ENCODE results near the gene CDK4. TPM values are rescaled to one million over a fixed set of nuclear protein-coding genes. Genes with fewer than 3 reads are reported as not detected.

The CDK4 gene
- total and polyA plus RNA-seq, 2 of the 13 experiments (the other 11 are each of a cell fraction or from before 2014, with no cell fraction given) = 191 to 209 TPM

DNA sequence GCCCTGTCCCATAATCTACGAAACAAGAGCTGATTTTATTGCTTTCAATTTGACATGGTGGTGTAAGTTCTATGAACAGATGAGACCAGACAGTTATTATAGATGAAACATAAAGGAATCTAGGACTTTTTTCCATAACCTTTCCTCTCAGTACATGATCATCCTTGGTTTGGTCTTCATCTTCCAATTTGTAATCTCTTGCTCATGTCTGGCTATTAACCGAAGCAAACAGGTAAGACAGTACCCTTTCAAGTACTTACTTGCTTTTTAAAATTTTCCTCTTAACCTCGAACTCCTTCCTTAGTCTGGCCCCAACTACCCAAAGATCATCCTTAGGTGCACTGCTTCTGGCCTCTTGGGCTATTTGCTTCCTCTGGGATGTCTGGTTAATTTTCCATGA is 6.1 kb downstream of the CDK4 start:
- POLR2A ChIA-PET = interaction anchor here (1.3 to 2.6 kb wide), 3 partner anchors 11 to 1665 kb away, joined by 3 to 23 read pairs (median 8); no protein-coding TSS in a partner anchor
- Histone ChIP-seq H3K27me3 (ENCODE audit: control insufficient read depth in 1 of 2, insufficient read depth in 2 of 2, low read length in 2 of 2) (peaks cover 0 to 4% of the 10 kb centered on the region in 2 experiments; a peak in 2 of 5 replicates), H4K20me1 (ENCODE audit: insufficient read depth, low read length) (no peaks in the 10 kb centered on the region), H3K79me2 (ENCODE audit: insufficient read depth, low read length) (peaks cover 20% of the 10 kb centered on the region), H3K27ac (ENCODE audit: extremely low read length, insufficient read depth, low read length) (peak overlapping the region; percentile 94), H3K36me3 (replicated peaks in 1 of 2; ENCODE audit: control insufficient read depth in 1 of 2, insufficient read depth in 2 of 2, low read length in 2 of 2) (peaks cover 10 to 42% of the 10 kb centered on the region in 2 experiments), H2AFZ (ENCODE audit: low read length) (no peak overlapping the region), H3K9ac (ENCODE audit: insufficient read depth, low read depth, low read length) (peak overlapping the region; percentile 94; the same call in 1 of the 2 replicates), H3K4me1 (ENCODE audit: insufficient read depth, low read length) (peaks cover 46% of the 10 kb centered on the region), H3K9me3 (ENCODE audit: low read length) (no peaks in the 10 kb centered on the region), H3K4me2 (ENCODE audit: low read depth, low read length) (peak overlapping the region; percentile 96), H3K4me3 (replicated peaks in 1 of 3; ENCODE audit: insufficient read depth in 1 of 3, low read depth in 2 of 3, low read length in 3 of 3) (peak overlapping the region in 2 of 3 experiments; percentile 63 to 80; a peak in 4 of 6 replicates)
- ATAC-seq (no peak), DNase-seq (ENCODE audit: low spot score) (no peak), FAIRE-seq (no peak)
- TF ChIP-seq POLR2AphosphoS5 (IDR thresholded peaks at IDR 0.05; ENCODE audit: low read depth, low read length) = peak; percentile 45; the same call in 1 of the 2 replicates
- no peak for TF ChIP-seq ELF3 (CRISPR knock-in tag; IDR thresholded peaks at IDR 0.05)
- intact Hi-C loops (cut with micrococcal nuclease; ENCODE audit: unreplicated experiment) (no loop called here), in situ Hi-C loops (cut with HindIII; ENCODE audit: extremely low pct_ligation_motif_present, low pct_unique_long_range_greater_than_20kb) (no loop called here)
- CTCF ChIA-PET (ENCODE audit: low intra/inter-chr PET ratio, low total read pairs) = no interaction called here
- BruUV-seq (replicated peaks) = no TSS peak
- whole genome bisulfite sequencing (ENCODE audit: low lambda C conversion rate) = 97% methylated on average over 3 of the region's 3 CpGs

DNA sequence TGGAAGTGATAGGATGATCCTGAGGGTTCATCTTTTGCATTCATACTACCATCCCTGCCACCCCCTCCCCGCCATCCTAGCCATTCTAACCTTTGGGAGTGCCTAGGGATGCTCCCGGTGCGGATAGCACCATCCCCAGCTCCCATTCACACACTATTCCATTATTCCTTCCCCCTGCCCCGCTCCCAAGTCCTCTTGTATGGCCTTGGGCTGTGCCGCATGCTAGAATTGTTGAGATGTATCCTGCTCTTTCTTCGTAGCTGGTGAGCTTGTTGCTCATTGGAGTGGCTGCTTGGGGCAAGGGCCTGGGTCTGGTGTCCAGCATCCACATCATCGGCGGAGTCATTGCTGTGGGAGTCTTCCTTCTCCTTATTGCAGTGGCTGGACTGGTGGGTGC is 6.6 kb downstream of the CDK4 start:
- intact Hi-C loops (cut with micrococcal nuclease; ENCODE audit: unreplicated experiment) = no loop called here
- Histone ChIP-seq H3K27me3 (ENCODE audit: control insufficient read depth in 1 of 2, insufficient read depth in 2 of 2, low read length in 2 of 2) (peaks cover 0 to 9% of the 10 kb centered on the region in 2 experiments; a peak in 2 of 5 replicates), H2AFZ (ENCODE audit: low read length) (no peak overlapping the region), H3K27ac (ENCODE audit: extremely low read length, insufficient read depth, low read length) (peak overlapping the region; percentile 94), H3K4me3 (replicated peaks in 1 of 3; ENCODE audit: insufficient read depth in 1 of 3, low read depth in 2 of 3, low read length in 3 of 3) (peak overlapping the region; percentile 63 to 80 (median 71)), H3K9me3 (ENCODE audit: low read length) (no peaks in the 10 kb centered on the region), H3K4me2 (ENCODE audit: low read depth, low read length) (peak overlapping the region; percentile 96), H4K20me1 (ENCODE audit: insufficient read depth, low read length) (no peaks in the 10 kb centered on the region), H3K4me1 (ENCODE audit: insufficient read depth, low read length) (peaks cover 41% of the 10 kb centered on the region), H3K36me3 (replicated peaks in 1 of 2; ENCODE audit: control insufficient read depth in 1 of 2, insufficient read depth in 2 of 2, low read length in 2 of 2) (peaks cover 6 to 37% of the 10 kb centered on the region in 2 experiments), H3K9ac (ENCODE audit: insufficient read depth, low read depth, low read length) (peak overlapping the region; percentile 94), H3K79me2 (ENCODE audit: insufficient read depth, low read length) (peaks cover 15% of the 10 kb centered on the region)
- ChIA-PET POLR2A (interaction anchor here (0.6 to 2.6 kb wide), 10 partner anchors 9 to 1665 kb away, joined by 3 to 29 read pairs (median 7); partner anchors contain the start of genes DDIT3, EEF1AKMT3 and METTL1), CTCF (ENCODE audit: low intra/inter-chr PET ratio, low total read pairs) (no interaction called here)
- FAIRE-seq (no peak), ATAC-seq (peak; percentile 15), DNase-seq (ENCODE audit: low spot score) (no peak)
- 74% methylated on average over 8 of the region's 8 CpGs for WGBS (ENCODE audit: low lambda C conversion rate)
- in situ Hi-C loops (cut with HindIII; ENCODE audit: extremely low pct_ligation_motif_present, low pct_unique_long_range_greater_than_20kb) = no loop called here
- TSS peak; percentile 72 for BruUV-seq (replicated peaks)
- TF ChIP-seq U2AF2 (IDR thresholded peaks at IDR 0.05; ENCODE audit: low read depth, low read length) (no peak), RBM22 (optimal IDR thresholded peaks at IDR 0.05; ENCODE audit: low read length) (peak; percentile 83), PAF1 (CRISPR knock-in tag; IDR thresholded peaks at IDR 0.05) (peak; percentile 74; the same call in 1 of the 2 replicates), ZNF224 (CRISPR knock-in tag; IDR thresholded peaks at IDR 0.05) (0 out of 2 replicates have a peak, but pooled peaks have one; percentile 7), TEAD3 (CRISPR knock-in tag; optimal IDR thresholded peaks at IDR 0.05; ENCODE audit: borderline replicate concordance) (peak; percentile 59), EP300 (IDR thresholded peaks at IDR 0.05; ENCODE audit: low read depth in 2 of 2, low read length in 2 of 2) (no peak), EP300 (CRISPR knock-in tag; IDR thresholded peaks at IDR 0.05; ENCODE audit: borderline replicate concordance) (0 out of 2 replicates have a peak, but pooled peaks have one; percentile 15), POLR2G (IDR thresholded peaks at IDR 0.05; ENCODE audit: low read depth, low read length) (peak; percentile 30; the same call in 1 of the 2 replicates)
- TF ChIP-seq, protein P1, sequence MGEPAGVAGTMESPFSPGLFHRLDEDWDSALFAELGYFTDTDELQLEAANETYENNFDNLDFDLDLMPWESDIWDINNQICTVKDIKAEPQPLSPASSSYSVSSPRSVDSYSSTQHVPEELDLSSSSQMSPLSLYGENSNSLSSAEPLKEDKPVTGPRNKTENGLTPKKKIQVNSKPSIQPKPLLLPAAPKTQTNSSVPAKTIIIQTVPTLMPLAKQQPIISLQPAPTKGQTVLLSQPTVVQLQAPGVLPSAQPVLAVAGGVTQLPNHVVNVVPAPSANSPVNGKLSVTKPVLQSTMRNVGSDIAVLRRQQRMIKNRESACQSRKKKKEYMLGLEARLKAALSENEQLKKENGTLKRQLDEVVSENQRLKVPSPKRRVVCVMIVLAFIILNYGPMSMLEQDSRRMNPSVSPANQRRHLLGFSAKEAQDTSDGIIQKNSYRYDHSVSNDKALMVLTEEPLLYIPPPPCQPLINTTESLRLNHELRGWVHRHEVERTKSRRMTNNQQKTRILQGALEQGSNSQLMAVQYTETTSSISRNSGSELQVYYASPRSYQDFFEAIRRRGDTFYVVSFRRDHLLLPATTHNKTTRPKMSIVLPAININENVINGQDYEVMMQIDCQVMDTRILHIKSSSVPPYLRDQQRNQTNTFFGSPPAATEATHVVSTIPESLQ (CRISPR knock-in tag; conservative IDR thresholded peaks at IDR 0.05) = no peak
- TF ChIP-seq, protein P2, sequence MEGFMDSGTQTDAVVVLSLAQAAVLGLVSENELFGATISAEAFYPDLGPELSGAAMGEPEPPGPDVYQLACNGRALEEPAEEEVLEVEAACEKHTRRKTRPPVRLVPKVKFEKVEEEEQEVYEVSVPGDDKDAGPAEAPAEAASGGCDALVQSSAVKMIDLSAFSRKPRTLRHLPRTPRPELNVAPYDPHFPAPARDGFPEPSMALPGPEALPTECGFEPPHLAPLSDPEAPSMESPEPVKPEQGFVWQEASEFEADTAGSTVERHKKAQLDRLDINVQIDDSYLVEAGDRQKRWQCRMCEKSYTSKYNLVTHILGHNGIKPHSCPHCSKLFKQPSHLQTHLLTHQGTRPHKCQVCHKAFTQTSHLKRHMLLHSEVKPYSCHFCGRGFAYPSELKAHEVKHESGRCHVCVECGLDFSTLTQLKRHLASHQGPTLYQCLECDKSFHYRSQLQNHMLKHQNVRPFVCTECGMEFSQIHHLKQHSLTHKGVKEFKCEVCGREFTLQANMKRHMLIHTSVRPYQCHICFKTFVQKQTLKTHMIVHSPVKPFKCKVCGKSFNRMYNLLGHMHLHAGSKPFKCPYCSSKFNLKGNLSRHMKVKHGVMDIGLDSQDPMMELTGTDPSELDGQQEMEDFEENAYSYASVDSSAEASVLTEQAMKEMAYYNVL (CRISPR knock-in tag; IDR thresholded peaks at IDR 0.05; ENCODE audit: borderline replicate concordance) = no peak
- TF ChIP-seq, protein P3, sequence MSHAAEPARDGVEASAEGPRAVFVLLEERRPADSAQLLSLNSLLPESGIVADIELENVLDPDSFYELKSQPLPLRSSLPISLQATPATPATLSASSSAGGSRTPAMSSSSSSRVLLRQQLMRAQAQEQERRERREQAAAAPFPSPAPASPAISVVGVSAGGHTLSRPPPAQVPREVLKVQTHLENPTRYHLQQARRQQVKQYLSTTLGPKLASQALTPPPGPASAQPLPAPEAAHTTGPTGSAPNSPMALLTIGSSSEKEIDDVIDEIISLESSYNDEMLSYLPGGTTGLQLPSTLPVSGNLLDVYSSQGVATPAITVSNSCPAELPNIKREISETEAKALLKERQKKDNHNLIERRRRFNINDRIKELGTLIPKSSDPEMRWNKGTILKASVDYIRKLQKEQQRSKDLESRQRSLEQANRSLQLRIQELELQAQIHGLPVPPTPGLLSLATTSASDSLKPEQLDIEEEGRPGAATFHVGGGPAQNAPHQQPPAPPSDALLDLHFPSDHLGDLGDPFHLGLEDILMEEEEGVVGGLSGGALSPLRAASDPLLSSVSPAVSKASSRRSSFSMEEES (CRISPR knock-in tag; IDR thresholded peaks at IDR 0.05) = 0 out of 2 replicates have a peak, but pooled peaks have one; percentile 2
